Testis (tissue), 3 donors: Measurements from ENCODE around the gene MRGPRX3. TPM values are rescaled to one million over a fixed set of nuclear protein-coding genes. Genes with fewer than 3 reads are reported as not detected.

Source experiments
- DNase-seq: peaks from one replicate; pipeline ENCODE4 v3.0.0-alpha.2; 2019
- H3K27ac ChIP-seq, 2 donors: fragments of 200-600 bp; sonication (generic); one replicate each; pipeline ENCODE4 v1.5.1; 2019
- H3K27me3 ChIP-seq: fragments of 200-600 bp; sonication (generic); one replicate; pipeline ENCODE4 v1.5.1; 2019
- H3K36me3 ChIP-seq: fragments of 200-600 bp; sonication (generic); one replicate; pipeline ENCODE4 v1.5.1; 2017; ENCODE audit warnings: low read depth; ENCODE audit errors: missing control alignments
- H3K4me1 ChIP-seq: fragments of 200-600 bp; sonication (generic); one replicate; pipeline ENCODE4 v1.5.1; 2019
- H3K4me3 ChIP-seq, 2 donors: fragments of 200-600 bp; sonication (generic); one replicate each; pipeline ENCODE4 v1.5.1; 2017 to 2019
- H3K9me3 ChIP-seq: fragments of 200-600 bp; sonication (generic); one replicate; pipeline ENCODE4 v1.5.1; 2017
- POLR2A ChIP-seq: fragments of 450-650 bp; IDR thresholded peaks from one replicate; pipeline ENCODE4 v1.6.1; 2017; ENCODE audit warnings: antibody characterized with exemption, mild to moderate bottlenecking, moderate library complexity
- WGBS, 2 donors: methylation state at CpG; one replicate each; pipeline ENCODE4 v1.1.5; 2018; 5-methylcytosine and 5-hydroxymethylcytosine counted together
- intact Hi-C: fragments of 100-400 bp; cut with DNase I; formaldehyde crosslinking; loops from one replicate; pipeline ENCODE4 v1.15.1; 2023; ENCODE audit warnings: low total_unique reads
- polyA plus RNA-seq: library from polyadenylated mRNA; stranded (reverse); fragments of 350-450 nt; fragmentation: Illumina TruSeq; extraction: RNeasy Lipid Tissue Mini Kit (QIAGEN cat#74804); gene quantifications from one replicate; pipeline ENCODE4 v1.2.3, GENCODE V29; 2014; ENCODE audit warnings: low read depth, low replicate concordance; ENCODE audit not compliant: insufficient read depth
- total RNA-seq, 2 donors: library from RNA; depleted of rRNA; stranded (reverse); fragments of >200 nt; gene quantifications; one replicate each; pipeline ENCODE4 v1.2.3, GENCODE V29; 2016
- TF ChIP-seq, protein P1 (sequence below), 3 experiments: fragments of 450-650 bp in 2 of 3; fragments of 200-600 bp in 1 of 3; sonication (generic) in 1 of 3; IDR thresholded peaks; one replicate each; pipeline ENCODE4 v1.5.1; 2016 to 2019; ENCODE audit warnings: antibody characterized with exemption in 3 of 3, mild to moderate bottlenecking in 2 of 3, moderate library complexity in 1 of 3

MRGPRX3 gene
- total and polyA plus RNA-seq, 3 donors from 2014 or later = not detected

- WGBS, 2 donors = 60 to 84% methylated on average over 24 to 29 of the region's 29 CpGs
- DNase-seq = no peak
Measured at GRCh38 chr11:18137186-18137800, 4.9 kb downstream of the MRGPRX3 start.

DNA sequence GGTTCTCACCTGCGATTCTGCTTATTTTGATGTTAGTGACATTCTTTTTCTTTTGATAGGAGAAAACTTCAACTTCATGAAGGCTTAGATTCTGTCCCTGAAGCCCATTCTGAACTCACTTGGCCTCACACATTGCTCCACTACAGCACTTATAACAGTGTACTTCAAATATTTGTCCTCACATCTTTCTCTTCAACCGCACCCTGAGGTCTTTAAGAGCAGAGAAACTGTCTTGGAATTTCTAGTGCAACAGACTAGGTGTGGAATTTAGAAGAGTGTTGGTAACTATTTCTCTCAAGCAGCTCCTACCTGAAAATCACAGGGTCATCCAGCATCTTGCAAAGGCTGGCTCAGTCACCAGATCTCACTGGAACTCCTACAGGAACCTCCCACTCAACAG, 7.8 kb downstream of the MRGPRX3 start:
- Histone ChIP-seq H3K9me3 (no peaks in the 10 kb centered on the region), H3K36me3 (no peaks in the 10 kb centered on the region), H3K27ac (no peak overlapping the region), H3K4me3 (no peak overlapping the region), H3K27me3 (no peaks in the 10 kb centered on the region), H3K4me1 (no peaks in the 10 kb centered on the region)
- WGBS, 2 donors = 86 to 96% methylated on average over 2 of the region's 2 CpGs
- TF ChIP-seq, protein P1, sequence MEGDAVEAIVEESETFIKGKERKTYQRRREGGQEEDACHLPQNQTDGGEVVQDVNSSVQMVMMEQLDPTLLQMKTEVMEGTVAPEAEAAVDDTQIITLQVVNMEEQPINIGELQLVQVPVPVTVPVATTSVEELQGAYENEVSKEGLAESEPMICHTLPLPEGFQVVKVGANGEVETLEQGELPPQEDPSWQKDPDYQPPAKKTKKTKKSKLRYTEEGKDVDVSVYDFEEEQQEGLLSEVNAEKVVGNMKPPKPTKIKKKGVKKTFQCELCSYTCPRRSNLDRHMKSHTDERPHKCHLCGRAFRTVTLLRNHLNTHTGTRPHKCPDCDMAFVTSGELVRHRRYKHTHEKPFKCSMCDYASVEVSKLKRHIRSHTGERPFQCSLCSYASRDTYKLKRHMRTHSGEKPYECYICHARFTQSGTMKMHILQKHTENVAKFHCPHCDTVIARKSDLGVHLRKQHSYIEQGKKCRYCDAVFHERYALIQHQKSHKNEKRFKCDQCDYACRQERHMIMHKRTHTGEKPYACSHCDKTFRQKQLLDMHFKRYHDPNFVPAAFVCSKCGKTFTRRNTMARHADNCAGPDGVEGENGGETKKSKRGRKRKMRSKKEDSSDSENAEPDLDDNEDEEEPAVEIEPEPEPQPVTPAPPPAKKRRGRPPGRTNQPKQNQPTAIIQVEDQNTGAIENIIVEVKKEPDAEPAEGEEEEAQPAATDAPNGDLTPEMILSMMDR (IDR thresholded peaks at IDR 0.05) = no peak
- no peak for TF ChIP-seq POLR2A
- no peak for DNase-seq
- intact Hi-C loops = no loop called here

More at GRCh38 chr11:18137186-18137800, 4.9 kb downstream of the MRGPRX3 start:
- Histone ChIP-seq H3K4me3 (no peak overlapping the region), H3K9me3 (no peaks in the 10 kb centered on the region), H3K27ac (no peak overlapping the region), H3K27me3 (no peaks in the 10 kb centered on the region), H3K4me1 (no peaks in the 10 kb centered on the region), H3K36me3 (no peaks in the 10 kb centered on the region)
- no peak for TF ChIP-seq POLR2A
- TF ChIP-seq, protein P1 (IDR thresholded peaks at IDR 0.05) = no peak
- intact Hi-C loops = no loop called here

- DNase-seq = no peak
- H3K27me3 ChIP-seq = no peaks in the 10 kb centered on the region
- H3K9me3 ChIP-seq = no peaks in the 10 kb centered on the region
- H3K36me3 ChIP-seq = no peaks in the 10 kb centered on the region
- intact Hi-C loops = no loop called here
- no peaks in the 10 kb centered on the region for H3K4me1 ChIP-seq
- TF ChIP-seq, protein P1 (IDR thresholded peaks at IDR 0.05) = no peak
- no peak for TF ChIP-seq POLR2A
- no peak overlapping the region for H3K4me3 ChIP-seq
- whole genome bisulfite sequencing, 2 donors = 77 to 79% methylated on average over 5 of the region's 5 CpGs
- no peak overlapping the region for H3K27ac ChIP-seq
Measured at GRCh38 chr11:18144243-18144642, 11.9 kb downstream of the MRGPRX3 start.

DNA sequence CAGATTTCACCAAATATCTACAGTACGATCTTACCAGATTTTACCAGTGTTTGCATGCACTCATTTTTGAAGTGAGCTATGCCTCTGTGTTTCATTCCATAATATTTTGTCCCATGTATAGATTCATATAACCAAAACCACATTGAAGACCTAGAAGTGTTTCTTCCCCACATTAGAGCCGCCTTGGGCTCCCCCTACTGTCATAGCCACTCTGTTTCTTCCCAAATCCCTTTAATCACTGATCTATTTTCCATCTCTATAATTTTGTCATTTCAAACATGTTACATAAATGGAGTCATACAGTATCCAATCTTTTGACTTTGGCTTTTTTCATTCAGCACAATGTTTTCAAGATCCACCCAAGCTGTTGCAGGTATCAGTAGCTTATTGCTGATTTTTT, 12.7 kb downstream of the MRGPRX3 start:
- DNase-seq = no peak
- 72 to 87% methylated on average over 2 of the region's 2 CpGs for WGBS, 2 donors
- no peaks in the 10 kb centered on the region for H3K9me3 ChIP-seq
- H3K27ac ChIP-seq = no peak overlapping the region
- no peaks in the 10 kb centered on the region for H3K36me3 ChIP-seq
- intact Hi-C loops = no loop called here
- H3K4me3 ChIP-seq = no peak overlapping the region
- H3K4me1 ChIP-seq = no peaks in the 10 kb centered on the region
- no peaks in the 10 kb centered on the region for H3K27me3 ChIP-seq
- TF ChIP-seq, protein P1 (IDR thresholded peaks at IDR 0.05) = no peak
- TF ChIP-seq POLR2A = no peak

DNA sequence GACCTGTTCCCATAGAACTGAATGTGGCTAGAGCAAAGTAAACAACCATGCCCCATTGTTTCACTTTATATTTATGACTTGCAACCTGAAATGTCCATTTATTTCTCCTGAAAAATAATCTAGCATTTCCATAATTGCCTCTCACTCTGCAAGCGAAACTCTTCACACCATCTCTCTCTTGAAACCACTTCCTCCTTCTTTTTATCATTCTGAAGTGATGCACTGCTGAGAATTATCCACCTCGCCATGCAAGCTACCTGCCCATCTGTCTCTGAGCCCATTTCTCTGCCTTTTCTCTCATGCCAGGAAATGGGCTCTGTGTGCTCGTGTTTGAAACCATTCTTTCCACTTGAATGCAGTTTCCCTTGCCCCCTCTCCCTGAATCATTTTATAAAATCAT, 13.5 kb downstream of the MRGPRX3 start:
- TF ChIP-seq POLR2A = no peak
- TF ChIP-seq, protein P1 (IDR thresholded peaks at IDR 0.05) = no peak
- Histone ChIP-seq H3K4me3 (no peak overlapping the region), H3K4me1 (no peaks in the 10 kb centered on the region), H3K36me3 (no peaks in the 10 kb centered on the region), H3K27me3 (no peaks in the 10 kb centered on the region), H3K27ac (no peak overlapping the region), H3K9me3 (no peaks in the 10 kb centered on the region)
- 66 to 69% methylated on average over 3 of the region's 3 CpGs for WGBS, 2 donors
- intact Hi-C loops = no loop called here
- no peak for DNase-seq
